ENCODE measurements around the gene MOB3B.

The MOB3B gene

GRCh38 chr9:27541740-27542139 lies 12.1 kb upstream of the MOB3B start:
- DNase-seq (ENCODE audit: low read depth, low spot score), result no peak

GRCh38 chr9:27540502-27540901 lies 10.9 kb upstream of the MOB3B start:
- no peak for DNase-seq (ENCODE audit: low read depth, low spot score)

GRCh38 chr9:27539479-27540441 lies 10.1 kb upstream of the MOB3B start:
- peak; percentile 20 for DNase-seq (ENCODE audit: low read depth, low spot score)

GRCh38 chr9:27538647-27539046 lies 9.0 kb upstream of the MOB3B start:
- no peak for DNase-seq (ENCODE audit: low read depth, low spot score)

GRCh38 chr9:27537756-27538155 lies 8.1 kb upstream of the MOB3B start:
- DNase-seq (ENCODE audit: low read depth, low spot score), result no peak

- DNase-seq (ENCODE audit: low read depth, low spot score), result peak; percentile 40
Measured at GRCh38 chr9:27537027-27537435, 7.4 kb upstream of the MOB3B start.

- no peak for DNase-seq (ENCODE audit: low read depth, low spot score)
Measured at GRCh38 chr9:27536168-27536567, 6.6 kb upstream of the MOB3B start.

GRCh38 chr9:27535701-27536118 lies 6.1 kb upstream of the MOB3B start:
- DNase-seq (ENCODE audit: low read depth, low spot score), result no peak

GRCh38 chr9:27534658-27535209 lies 5.1 kb upstream of the MOB3B start:
- DNase-seq (ENCODE audit: low read depth, low spot score), result no peak

GRCh38 chr9:27534131-27534530 lies 4.5 kb upstream of the MOB3B start:
- DNase-seq (ENCODE audit: low read depth, low spot score), result no peak

GRCh38 chr9:27533311-27533710 lies 3.7 kb upstream of the MOB3B start:
- no peak for DNase-seq (ENCODE audit: low read depth, low spot score)

- no peak for DNase-seq (ENCODE audit: low read depth, low spot score)
Measured at GRCh38 chr9:27532046-27532445, 2.4 kb upstream of the MOB3B start.

GRCh38 chr9:27530915-27531755 lies 1.5 kb upstream of the MOB3B start:
- no peak for DNase-seq (ENCODE audit: low read depth, low spot score)

GRCh38 chr9:27528886-27529315 lies 713 bp downstream of the MOB3B start:
- peak; percentile 46 for DNase-seq (ENCODE audit: low read depth, low spot score)

- DNase-seq (ENCODE audit: low read depth, low spot score), result peak; percentile 80
Measured at GRCh38 chr9:27528076-27528885, 1.3 kb downstream of the MOB3B start.

- DNase-seq (ENCODE audit: low read depth, low spot score), result no peak
Measured at GRCh38 chr9:27527702-27528075, 1.9 kb downstream of the MOB3B start.

GRCh38 chr9:27524236-27524635 lies 5.4 kb downstream of the MOB3B start, which contains the start of gene IFNK:
Gene IFNK (plus strand): TSS chr9:27524290. CDS start chr9:27524337, 47 bp downstream.
- DNase-seq (ENCODE audit: low read depth, low spot score), result no peak

- DNase-seq (ENCODE audit: low read depth, low spot score), result no peak
Measured at GRCh38 chr9:27523141-27523540, 6.5 kb downstream of the MOB3B start.

- DNase-seq (ENCODE audit: low read depth, low spot score), result no peak
Measured at GRCh38 chr9:27520986-27521385, 8.6 kb downstream of the MOB3B start.

GRCh38 chr9:27519466-27520465 lies 9.8 kb downstream of the MOB3B start:
- DNase-seq (ENCODE audit: low read depth, low spot score), result no peak
